ENCODE data around the gene CDC27.

DNA sequence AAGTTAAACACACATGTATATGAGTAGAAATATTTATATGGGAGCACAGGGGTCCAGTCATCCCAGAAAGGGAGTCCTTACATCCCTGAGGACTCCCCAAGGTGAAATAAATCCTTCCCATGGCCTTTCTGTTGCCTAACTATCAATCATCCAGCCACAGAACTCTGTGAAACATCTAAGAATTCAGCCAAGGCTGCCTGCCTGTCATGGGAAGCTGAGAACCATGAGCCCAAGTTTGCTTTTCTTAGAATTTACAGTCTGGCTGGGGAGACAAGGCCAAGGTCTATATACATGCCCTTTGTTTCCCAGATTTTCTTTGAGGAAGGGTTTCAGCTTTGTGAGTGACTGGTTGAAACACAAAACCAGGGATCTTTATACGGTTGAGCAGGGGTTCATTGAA is 35.9 kb upstream of the CDC27 start:
- TF ChIP-seq, protein P1, sequence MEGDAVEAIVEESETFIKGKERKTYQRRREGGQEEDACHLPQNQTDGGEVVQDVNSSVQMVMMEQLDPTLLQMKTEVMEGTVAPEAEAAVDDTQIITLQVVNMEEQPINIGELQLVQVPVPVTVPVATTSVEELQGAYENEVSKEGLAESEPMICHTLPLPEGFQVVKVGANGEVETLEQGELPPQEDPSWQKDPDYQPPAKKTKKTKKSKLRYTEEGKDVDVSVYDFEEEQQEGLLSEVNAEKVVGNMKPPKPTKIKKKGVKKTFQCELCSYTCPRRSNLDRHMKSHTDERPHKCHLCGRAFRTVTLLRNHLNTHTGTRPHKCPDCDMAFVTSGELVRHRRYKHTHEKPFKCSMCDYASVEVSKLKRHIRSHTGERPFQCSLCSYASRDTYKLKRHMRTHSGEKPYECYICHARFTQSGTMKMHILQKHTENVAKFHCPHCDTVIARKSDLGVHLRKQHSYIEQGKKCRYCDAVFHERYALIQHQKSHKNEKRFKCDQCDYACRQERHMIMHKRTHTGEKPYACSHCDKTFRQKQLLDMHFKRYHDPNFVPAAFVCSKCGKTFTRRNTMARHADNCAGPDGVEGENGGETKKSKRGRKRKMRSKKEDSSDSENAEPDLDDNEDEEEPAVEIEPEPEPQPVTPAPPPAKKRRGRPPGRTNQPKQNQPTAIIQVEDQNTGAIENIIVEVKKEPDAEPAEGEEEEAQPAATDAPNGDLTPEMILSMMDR (IDR thresholded peaks at IDR 0.05 in 2 of 3, conservative IDR thresholded peaks at IDR 0.05 in 1 of 3; ENCODE audit: borderline replicate concordance in 1 of 3, insufficient read depth in 1 of 3, low read depth in 2 of 3, low read length in 2 of 3): no peak
- no peak for TF ChIP-seq RAD21 (IDR thresholded peaks at IDR 0.05; ENCODE audit: low read depth)
- TF ChIP-seq YY1 (IDR thresholded peaks at IDR 0.05; ENCODE audit: extremely low read depth, insufficient replicate concordance, low read depth, low read length): no peak
- no peak for TF ChIP-seq POLR2A (IDR thresholded peaks at IDR 0.05; ENCODE audit: borderline replicate concordance, extremely low read depth, insufficient read depth, insufficient read length)
- TF ChIP-seq SP1 (IDR thresholded peaks at IDR 0.05; ENCODE audit: low read depth): no peak
- TF ChIP-seq POLR2AphosphoS5 (IDR thresholded peaks at IDR 0.05; ENCODE audit: low read depth, low read length): no peak
- TF ChIP-seq EZH2 (IDR thresholded peaks at IDR 0.05): no peak
- no peak for TF ChIP-seq CEBPB (IDR thresholded peaks at IDR 0.05; ENCODE audit: low read depth)
- no peak for TF ChIP-seq EZH2phosphoT487 (IDR thresholded peaks at IDR 0.05; ENCODE audit: borderline replicate concordance)
- TF ChIP-seq, protein P2, sequence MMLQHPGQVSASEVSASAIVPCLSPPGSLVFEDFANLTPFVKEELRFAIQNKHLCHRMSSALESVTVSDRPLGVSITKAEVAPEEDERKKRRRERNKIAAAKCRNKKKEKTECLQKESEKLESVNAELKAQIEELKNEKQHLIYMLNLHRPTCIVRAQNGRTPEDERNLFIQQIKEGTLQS (IDR thresholded peaks at IDR 0.05): no peak

Data from HCT116 (cell line).